Measurements from ENCODE around the gene RTEL1.

DNA sequence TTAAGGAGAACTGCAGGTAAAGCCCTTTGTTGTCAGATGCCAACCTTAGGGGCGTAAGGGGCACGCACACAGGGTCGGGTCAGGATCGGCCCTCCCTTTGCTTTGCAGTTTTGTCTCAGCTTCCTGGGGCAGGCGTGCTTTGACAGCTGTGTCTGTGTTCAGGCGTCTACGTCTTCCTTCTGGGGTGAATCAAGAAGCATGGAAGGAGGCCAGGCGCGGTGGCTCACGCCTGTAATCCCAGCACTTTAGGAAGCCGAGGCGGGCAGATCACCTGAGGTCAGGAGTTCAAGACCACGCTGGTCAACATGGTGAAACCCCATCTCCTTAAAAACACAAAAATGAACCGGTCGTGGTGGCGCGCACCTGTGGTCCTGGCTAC is 51.0 kb downstream of the RTEL1 start:
- TF ChIP-seq ZFP30 (CRISPR knock-in tag; IDR thresholded peaks at IDR 0.05) (no peak), TCF4 (CRISPR knock-in tag; IDR thresholded peaks at IDR 0.05; ENCODE audit: borderline replicate concordance) (no peak), TOX (CRISPR knock-in tag; IDR thresholded peaks at IDR 0.05; ENCODE audit: borderline replicate concordance) (no peak), ZNF565 (CRISPR knock-in tag; conservative IDR thresholded peaks at IDR 0.05; ENCODE audit: low read depth) (no peak)

Measured in SK-N-SH treated with all-trans-retinoic acid at 6 μM for 48 hours (cell line).